C4-2B (cell line): Measurements from ENCODE around the gene DHX34.

ENCODE experiments used
- ZFX ChIP-seq: fragments of 450-650 bp; IDR thresholded peaks from 2 replicates; pipeline ENCODE4 v1.6.1; 2017
- TF ChIP-seq, protein P1 (sequence below): fragments of 450-650 bp; conservative IDR thresholded peaks from 2 replicates; pipeline ENCODE4 v1.5.1; 2017; ENCODE audit warnings: mild to moderate bottlenecking

DNA sequence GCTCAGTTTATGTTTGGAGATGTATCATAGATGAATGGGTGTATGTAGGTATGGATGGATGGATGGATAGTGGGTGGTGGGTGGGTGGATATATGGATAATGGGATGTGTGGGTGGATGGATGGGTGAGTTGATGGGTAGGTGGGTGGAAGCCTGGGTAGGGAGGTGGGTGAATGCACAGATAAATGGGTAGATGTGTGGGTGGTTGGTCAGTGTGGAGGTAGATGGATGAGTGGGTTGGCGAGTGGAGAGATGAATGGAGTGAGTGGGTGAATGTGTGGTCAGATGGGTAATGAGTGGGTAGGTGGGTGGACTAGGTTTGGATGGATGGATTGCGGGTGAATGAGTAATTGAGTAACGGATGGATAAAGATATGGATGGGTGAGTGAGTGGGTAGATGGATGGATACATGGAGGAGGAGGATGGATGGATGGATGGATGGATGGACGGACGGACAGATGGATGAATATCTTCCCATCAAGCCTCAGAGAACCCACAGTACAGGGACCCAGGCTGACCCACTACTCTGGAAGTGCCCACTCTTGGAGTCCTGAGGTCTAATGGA, 56.8 kb downstream of the DHX34 start:
- TF ChIP-seq, protein P1, sequence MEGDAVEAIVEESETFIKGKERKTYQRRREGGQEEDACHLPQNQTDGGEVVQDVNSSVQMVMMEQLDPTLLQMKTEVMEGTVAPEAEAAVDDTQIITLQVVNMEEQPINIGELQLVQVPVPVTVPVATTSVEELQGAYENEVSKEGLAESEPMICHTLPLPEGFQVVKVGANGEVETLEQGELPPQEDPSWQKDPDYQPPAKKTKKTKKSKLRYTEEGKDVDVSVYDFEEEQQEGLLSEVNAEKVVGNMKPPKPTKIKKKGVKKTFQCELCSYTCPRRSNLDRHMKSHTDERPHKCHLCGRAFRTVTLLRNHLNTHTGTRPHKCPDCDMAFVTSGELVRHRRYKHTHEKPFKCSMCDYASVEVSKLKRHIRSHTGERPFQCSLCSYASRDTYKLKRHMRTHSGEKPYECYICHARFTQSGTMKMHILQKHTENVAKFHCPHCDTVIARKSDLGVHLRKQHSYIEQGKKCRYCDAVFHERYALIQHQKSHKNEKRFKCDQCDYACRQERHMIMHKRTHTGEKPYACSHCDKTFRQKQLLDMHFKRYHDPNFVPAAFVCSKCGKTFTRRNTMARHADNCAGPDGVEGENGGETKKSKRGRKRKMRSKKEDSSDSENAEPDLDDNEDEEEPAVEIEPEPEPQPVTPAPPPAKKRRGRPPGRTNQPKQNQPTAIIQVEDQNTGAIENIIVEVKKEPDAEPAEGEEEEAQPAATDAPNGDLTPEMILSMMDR = no peak
- TF ChIP-seq ZFX = no peak
